Fibroblast of mammary gland (primary cell): ENCODE results near the gene PAK1.

Experiments
- DNase-seq: peaks from one replicate; pipeline ENCODE4 v3.0.0-alpha.2; 2010; ENCODE audit warnings: low read depth
- H3K4me3 ChIP-seq: 2 replicates; pipeline ENCODE4 v1.5.1; 2011; ENCODE audit warnings: low read depth, mild to moderate bottlenecking, low read length, moderate library complexity; ENCODE audit not compliant: control insufficient read depth
- CTCF ChIP-seq: conservative IDR thresholded peaks from 2 replicates; pipeline ENCODE4 v1.5.1; 2011; ENCODE audit warnings: low read depth, low read length, inconsistent platforms; ENCODE audit not compliant: control insufficient read depth, insufficient read depth

The PAK1 gene

DNA sequence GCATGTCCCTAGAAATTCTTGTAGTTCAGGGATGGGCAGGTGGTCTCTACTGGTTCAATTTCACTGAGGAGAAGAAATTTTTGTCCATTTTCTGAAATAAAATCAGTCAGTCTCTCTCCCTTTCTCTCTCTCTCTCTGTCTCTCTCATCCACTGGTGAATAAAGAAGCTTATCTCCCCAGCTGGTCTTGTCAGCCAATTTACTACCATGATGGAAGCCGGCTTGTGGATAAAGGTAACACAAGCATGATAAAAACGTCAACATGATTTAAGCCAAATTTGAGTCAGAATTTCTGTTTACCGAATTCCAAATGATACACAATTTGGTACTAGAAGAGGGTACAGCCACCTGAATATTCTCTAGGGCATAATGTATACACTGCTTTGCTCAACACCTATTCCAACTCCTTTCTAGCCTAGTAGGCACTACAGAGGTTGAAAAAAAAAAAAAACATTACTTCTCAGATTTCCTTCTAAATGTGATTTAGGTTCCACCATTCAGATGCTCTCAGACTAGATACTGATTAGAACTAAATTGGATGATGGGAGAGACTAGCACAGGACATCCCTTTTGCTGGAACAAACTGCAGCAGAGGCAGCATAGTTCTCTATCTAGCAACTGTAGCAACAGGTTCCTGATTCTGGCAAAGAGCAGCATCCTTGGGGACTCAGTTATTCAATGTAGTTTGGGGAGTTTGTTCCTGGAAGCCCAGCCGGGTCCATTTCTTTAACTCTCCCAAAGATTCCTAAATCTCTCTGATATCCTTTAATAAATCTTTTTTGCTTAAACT lies 18.8 kb downstream of the PAK1 start:
- TF ChIP-seq CTCF = no peak
- no peak overlapping the region for H3K4me3 ChIP-seq
- DNase-seq = no peak

GRCh38 chr11:77450227-77450626 lies 23.7 kb downstream of the PAK1 start:
- DNase-seq = no peak
- TF ChIP-seq CTCF = no peak
- H3K4me3 ChIP-seq = no peak overlapping the region

GRCh38 chr11:77449784-77450183 lies 24.1 kb downstream of the PAK1 start:
- no peak for TF ChIP-seq CTCF
- H3K4me3 ChIP-seq = no peak overlapping the region
- no peak for DNase-seq

GRCh38 chr11:77449060-77449521 lies 24.8 kb downstream of the PAK1 start:
- no peak overlapping the region for H3K4me3 ChIP-seq
- no peak for TF ChIP-seq CTCF
- no peak for DNase-seq

DNA sequence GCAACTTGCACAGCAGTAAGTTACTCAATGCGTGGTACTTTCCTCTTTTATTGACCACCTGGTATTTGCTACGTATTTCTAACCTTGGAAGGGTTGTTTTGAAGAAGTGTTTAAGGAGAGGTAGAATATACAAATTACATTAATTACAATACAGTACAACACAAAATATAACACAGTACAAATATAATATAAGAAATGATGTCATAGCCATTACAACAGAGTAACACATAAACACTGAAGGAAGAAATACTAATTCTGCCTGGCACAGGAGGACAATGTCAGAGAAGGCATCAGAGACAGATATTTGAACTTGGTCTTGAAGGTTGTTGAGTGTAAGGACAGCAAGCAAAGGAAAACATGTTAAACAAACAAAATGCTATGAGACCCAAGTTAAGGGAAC lies 25.6 kb downstream of the PAK1 start:
- DNase-seq = no peak
- TF ChIP-seq CTCF = no peak
- H3K4me3 ChIP-seq = no peak overlapping the region

GRCh38 chr11:77446911-77447629 lies 26.8 kb downstream of the PAK1 start:
- no peak for TF ChIP-seq CTCF
- DNase-seq = no peak
- H3K4me3 ChIP-seq = no peak overlapping the region
